ENCODE measurements around the gene SCGB1C2.

The SCGB1C2 gene

GRCh38 chr17:173166-173911 lies 36.0 kb downstream of the SCGB1C2 start:
- peaks cover 5% of the 10 kb centered on the region for H3K4me1 Mint-ChIP-seq (ENCODE audit: low read depth)
- no peaks in the 10 kb centered on the region for H3K36me3 Mint-ChIP-seq (ENCODE audit: low read depth)
- no peak overlapping the region for H3K27ac Mint-ChIP-seq
- H3K9me3 Mint-ChIP-seq, result no peaks in the 10 kb centered on the region
- H3K27me3 Mint-ChIP-seq (ENCODE audit: low read depth), result peaks cover 5% of the 10 kb centered on the region
- no peak overlapping the region for H3K4me3 Mint-ChIP-seq

DNA sequence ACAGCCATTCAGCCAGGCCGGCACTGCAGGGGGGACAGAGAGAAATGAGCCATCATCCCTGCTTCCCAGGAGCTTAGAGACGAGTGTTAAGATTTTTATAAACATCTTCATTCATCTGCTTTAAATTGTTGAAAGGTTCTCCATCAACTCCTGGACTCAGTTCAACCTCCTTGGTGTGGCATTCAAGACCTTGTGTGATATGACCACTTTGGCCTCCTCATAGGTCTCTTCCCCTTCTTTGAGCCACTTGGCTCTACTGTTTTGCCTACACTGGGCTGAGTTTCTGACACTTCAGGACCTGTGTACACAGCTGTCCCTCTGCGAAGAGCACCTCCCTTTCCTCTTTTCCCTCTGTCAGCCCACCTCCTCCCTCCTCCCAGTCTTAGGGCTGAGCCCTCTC lies 39.8 kb downstream of the SCGB1C2 start:
- H3K4me1 Mint-ChIP-seq (ENCODE audit: low read depth), result peaks cover 4% of the 10 kb centered on the region
- peaks cover 10% of the 10 kb centered on the region for H3K27me3 Mint-ChIP-seq (ENCODE audit: low read depth)
- no peak overlapping the region for H3K4me3 Mint-ChIP-seq
- H3K27ac Mint-ChIP-seq, result no peak overlapping the region
- no peaks in the 10 kb centered on the region for H3K36me3 Mint-ChIP-seq (ENCODE audit: low read depth)
- H3K9me3 Mint-ChIP-seq, result no peaks in the 10 kb centered on the region

DNA sequence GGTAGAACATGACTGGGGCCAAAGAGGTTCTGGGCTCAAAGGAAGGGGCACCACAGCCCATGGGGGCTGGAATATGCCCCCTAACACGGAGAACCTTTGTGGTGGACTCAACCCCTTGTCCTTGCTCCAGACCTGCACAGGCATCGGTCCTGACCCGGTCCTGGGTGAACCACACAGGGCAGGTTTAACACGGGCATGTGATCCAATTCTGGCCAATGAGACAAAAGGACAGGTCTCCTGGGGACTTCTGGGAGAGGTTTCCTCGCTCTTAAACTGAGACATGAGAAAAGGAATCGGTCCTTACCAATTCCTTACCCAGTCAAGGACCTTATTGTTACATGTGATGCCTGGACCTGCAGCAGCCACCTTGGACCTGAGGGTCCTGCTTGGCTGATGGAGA lies 40.4 kb downstream of the SCGB1C2 start:
- no peaks in the 10 kb centered on the region for H3K36me3 Mint-ChIP-seq (ENCODE audit: low read depth)
- H3K27ac Mint-ChIP-seq, result no peak overlapping the region
- no peaks in the 10 kb centered on the region for H3K9me3 Mint-ChIP-seq
- H3K4me3 Mint-ChIP-seq, result no peak overlapping the region
- H3K27me3 Mint-ChIP-seq (ENCODE audit: low read depth), result peaks cover 15% of the 10 kb centered on the region
- peaks cover 7% of the 10 kb centered on the region for H3K4me1 Mint-ChIP-seq (ENCODE audit: low read depth)

GRCh38 chr17:178292-179065 lies 41.1 kb downstream of the SCGB1C2 start:
- peaks cover 9% of the 10 kb centered on the region for H3K4me1 Mint-ChIP-seq (ENCODE audit: low read depth)
- H3K9me3 Mint-ChIP-seq, result no peaks in the 10 kb centered on the region
- peaks cover 21% of the 10 kb centered on the region for H3K27me3 Mint-ChIP-seq (ENCODE audit: low read depth)
- no peaks in the 10 kb centered on the region for H3K36me3 Mint-ChIP-seq (ENCODE audit: low read depth)
- no peak overlapping the region for H3K27ac Mint-ChIP-seq
- H3K4me3 Mint-ChIP-seq, result no peak overlapping the region

DNA sequence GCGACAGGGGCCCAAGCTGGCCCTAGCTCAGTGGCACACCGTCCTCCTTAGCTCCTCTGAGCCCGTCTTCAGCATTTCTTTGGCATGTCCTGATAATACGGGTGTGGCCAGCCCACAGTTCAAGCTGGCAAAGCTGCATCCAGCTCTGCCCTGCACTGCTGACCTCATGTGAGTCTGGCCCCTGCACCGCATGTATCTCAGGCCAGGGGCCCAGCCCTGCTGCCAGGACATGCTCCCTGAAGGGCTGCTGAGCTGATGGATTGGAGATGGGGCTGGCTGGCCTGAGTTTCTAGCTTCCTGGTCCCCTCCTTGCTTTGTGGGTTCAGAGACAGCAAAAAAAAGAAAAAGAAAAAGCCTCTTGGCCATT lies 41.7 kb downstream of the SCGB1C2 start:
- H3K4me1 Mint-ChIP-seq (ENCODE audit: low read depth), result peaks cover 9% of the 10 kb centered on the region
- H3K4me3 Mint-ChIP-seq, result no peak overlapping the region
- no peaks in the 10 kb centered on the region for H3K9me3 Mint-ChIP-seq
- no peak overlapping the region for H3K27ac Mint-ChIP-seq
- H3K27me3 Mint-ChIP-seq (ENCODE audit: low read depth), result peaks cover 21% of the 10 kb centered on the region
- no peaks in the 10 kb centered on the region for H3K36me3 Mint-ChIP-seq (ENCODE audit: low read depth)

- Mint-ChIP-seq H3K27me3 (ENCODE audit: low read depth) (peaks cover 21% of the 10 kb centered on the region), H3K36me3 (ENCODE audit: low read depth) (no peaks in the 10 kb centered on the region), H3K9me3 (no peaks in the 10 kb centered on the region), H3K27ac (no peak overlapping the region), H3K4me3 (peak overlapping the region; percentile 21), H3K4me1 (ENCODE audit: low read depth) (peaks cover 17% of the 10 kb centered on the region)
Measured at GRCh38 chr17:179781-180380, 42.5 kb downstream of the SCGB1C2 start.

GRCh38 chr17:180381-181244 lies 43.2 kb downstream of the SCGB1C2 start:
- no peak overlapping the region for H3K4me3 Mint-ChIP-seq
- H3K4me1 Mint-ChIP-seq (ENCODE audit: low read depth), result peaks cover 24% of the 10 kb centered on the region
- no peaks in the 10 kb centered on the region for H3K9me3 Mint-ChIP-seq
- H3K27ac Mint-ChIP-seq, result no peak overlapping the region
- peaks cover 21% of the 10 kb centered on the region for H3K27me3 Mint-ChIP-seq (ENCODE audit: low read depth)
- H3K36me3 Mint-ChIP-seq (ENCODE audit: low read depth), result no peaks in the 10 kb centered on the region

DNA sequence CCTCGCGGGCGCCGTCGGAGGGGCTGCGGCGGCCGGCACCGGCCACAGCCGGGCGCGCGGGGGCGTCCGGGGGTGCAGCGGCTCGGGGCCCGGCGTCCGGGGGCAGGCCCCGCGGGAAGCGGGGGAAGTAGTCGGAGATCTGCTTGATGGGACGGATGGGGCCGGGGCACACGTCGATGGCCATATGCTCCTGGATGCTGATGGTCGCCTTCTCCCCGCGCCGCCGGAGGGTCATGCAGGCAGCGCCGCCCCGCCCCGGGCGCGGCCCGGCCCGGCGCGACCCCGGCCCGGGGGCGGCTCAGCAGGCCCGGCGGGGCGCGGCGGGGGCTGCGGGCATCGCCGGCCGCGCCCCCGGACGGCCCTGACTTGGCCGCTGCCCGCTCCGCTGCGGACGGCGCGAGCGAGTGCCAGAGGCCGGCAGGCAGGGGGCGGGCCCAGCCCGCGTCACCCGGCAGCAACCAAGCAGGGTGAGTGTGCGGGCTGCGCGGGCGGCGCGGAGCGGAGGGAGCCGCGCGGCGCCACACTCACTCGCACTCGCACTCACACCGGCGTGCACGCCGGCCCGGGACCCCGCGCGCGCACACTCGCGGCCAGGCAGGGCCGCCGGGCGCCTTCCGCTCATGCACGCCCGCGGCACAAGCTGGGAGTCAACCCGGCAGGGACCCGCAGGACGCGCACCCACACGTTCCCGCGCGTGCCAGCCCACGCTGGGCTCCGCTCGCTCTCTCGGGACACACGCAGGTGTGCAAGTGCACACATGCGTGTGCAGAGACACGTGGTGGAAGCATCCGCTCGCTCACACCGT lies 44.1 kb downstream of the SCGB1C2 start, which contains the start of gene DOC2B:
Gene DOC2B, minus strand, starts transcription at position 406 of the 805 bp plus-strand sequence. Its CDS starts 171 bp downstream, at position 235.
- Mint-ChIP-seq H3K9me3 (no peaks in the 10 kb centered on the region), H3K4me1 (ENCODE audit: low read depth) (peaks cover 30% of the 10 kb centered on the region), H3K36me3 (ENCODE audit: low read depth) (no peaks in the 10 kb centered on the region), H3K27me3 (ENCODE audit: low read depth) (peaks cover 21% of the 10 kb centered on the region), H3K27ac (no peak within 1 kb of the TSS), H3K4me3 (peak within 1 kb of the TSS; percentile 75)

- Mint-ChIP-seq H3K4me1 (ENCODE audit: low read depth) (peaks cover 33% of the 10 kb centered on the region), H3K36me3 (ENCODE audit: low read depth) (no peaks in the 10 kb centered on the region), H3K27me3 (ENCODE audit: low read depth) (peaks cover 19% of the 10 kb centered on the region), H3K9me3 (no peaks in the 10 kb centered on the region), H3K27ac (no peak overlapping the region), H3K4me3 (peak overlapping the region; percentile 75)
Measured at GRCh38 chr17:182050-182751, 44.8 kb downstream of the SCGB1C2 start.

DNA sequence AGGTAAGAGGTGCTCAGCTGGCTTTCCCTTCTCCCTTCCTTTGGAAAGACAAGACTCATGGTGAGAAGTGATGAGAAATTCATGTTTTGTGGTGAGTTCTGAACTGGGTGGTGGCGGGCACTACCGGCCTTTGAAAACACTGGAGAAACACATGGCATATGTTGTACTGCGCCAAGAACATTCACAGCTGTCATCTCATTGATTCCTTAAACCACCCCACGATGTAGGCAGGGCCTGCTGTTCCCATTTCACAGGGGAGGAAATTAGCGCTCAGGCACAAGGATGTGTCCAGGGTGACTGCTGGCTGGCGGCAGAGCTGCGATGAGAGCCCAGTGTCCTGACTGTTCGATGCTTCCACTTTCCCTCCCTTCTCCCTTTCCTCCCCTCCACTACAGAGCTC lies 45.7 kb downstream of the SCGB1C2 start:
- no peaks in the 10 kb centered on the region for H3K36me3 Mint-ChIP-seq (ENCODE audit: low read depth)
- no peak overlapping the region for H3K27ac Mint-ChIP-seq
- peaks cover 15% of the 10 kb centered on the region for H3K27me3 Mint-ChIP-seq (ENCODE audit: low read depth)
- no peak overlapping the region for H3K4me3 Mint-ChIP-seq
- no peaks in the 10 kb centered on the region for H3K9me3 Mint-ChIP-seq
- peaks cover 33% of the 10 kb centered on the region for H3K4me1 Mint-ChIP-seq (ENCODE audit: low read depth)

DNA sequence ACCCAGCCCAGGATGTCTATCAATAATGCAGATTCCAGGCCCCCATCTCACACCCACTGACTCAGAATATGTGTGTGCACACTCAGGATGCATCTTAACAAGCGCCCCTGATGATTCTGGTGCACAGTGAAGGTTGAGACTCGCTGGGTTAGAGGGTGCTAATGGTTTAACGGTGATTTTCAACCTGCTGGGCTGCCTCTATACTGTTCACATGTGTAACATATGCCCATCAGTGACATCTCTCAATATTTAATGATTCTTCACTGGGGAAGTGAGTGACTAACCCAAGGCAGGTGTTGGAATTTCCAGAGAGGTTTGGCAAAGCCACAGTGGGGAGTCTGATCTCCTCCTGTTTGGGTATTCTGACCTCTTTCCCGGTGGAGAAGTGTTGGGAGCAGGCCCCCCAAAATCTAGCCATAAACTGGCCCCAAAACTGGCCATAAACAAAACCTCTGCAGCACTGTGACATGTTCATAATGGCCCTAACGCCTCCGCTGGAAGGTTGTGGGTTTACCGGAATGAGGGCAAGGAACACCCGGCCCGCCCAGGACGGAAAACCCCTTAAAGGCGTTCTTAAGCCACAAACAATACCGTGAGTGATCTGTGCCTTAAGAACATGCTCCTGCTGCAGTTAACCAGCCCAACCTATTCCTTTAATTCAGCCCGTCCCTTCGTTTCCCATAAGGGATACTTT lies 48.2 kb downstream of the SCGB1C2 start:
- H3K9me3 Mint-ChIP-seq, result no peaks in the 10 kb centered on the region
- H3K4me3 Mint-ChIP-seq, result peak overlapping the region; percentile 58
- peaks cover 19% of the 10 kb centered on the region for H3K27me3 Mint-ChIP-seq (ENCODE audit: low read depth)
- H3K36me3 Mint-ChIP-seq (ENCODE audit: low read depth), result no peaks in the 10 kb centered on the region
- H3K4me1 Mint-ChIP-seq (ENCODE audit: low read depth), result peaks cover 40% of the 10 kb centered on the region
- H3K27ac Mint-ChIP-seq, result peak overlapping the region; percentile 87

DNA sequence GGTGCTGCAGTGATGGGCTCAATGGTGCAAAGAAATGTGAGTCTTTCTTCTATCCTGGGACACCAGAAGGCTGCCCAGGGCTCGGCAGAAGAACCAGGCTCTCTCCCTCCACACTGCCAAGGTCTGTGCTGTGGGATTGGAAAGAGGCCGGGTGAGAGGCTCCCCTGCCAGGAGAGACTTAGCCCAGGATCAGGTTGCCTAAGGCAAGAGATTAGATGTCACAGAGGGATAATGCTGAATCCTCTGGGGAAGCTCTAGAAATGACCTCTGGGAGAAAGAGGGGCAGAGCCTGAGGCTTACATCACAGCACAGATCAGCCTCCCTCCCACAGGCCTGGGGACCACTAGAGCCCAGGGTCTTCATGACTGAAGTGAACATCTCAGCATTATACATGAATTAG lies 49.8 kb downstream of the SCGB1C2 start:
- Mint-ChIP-seq H3K27ac (no peak overlapping the region), H3K9me3 (no peaks in the 10 kb centered on the region), H3K4me3 (no peak overlapping the region), H3K36me3 (ENCODE audit: low read depth) (no peaks in the 10 kb centered on the region), H3K4me1 (ENCODE audit: low read depth) (peaks cover 36% of the 10 kb centered on the region), H3K27me3 (ENCODE audit: low read depth) (peaks cover 14% of the 10 kb centered on the region)
